H9 (cell line): ENCODE data around the gene SV2C. TPM values are rescaled to one million over a fixed set of nuclear protein-coding genes. Genes with fewer than 3 reads are reported as not detected.

Experiments used
- DNase-seq: peaks from one replicate; pipeline ENCODE4 v3.0.0-alpha.2; 2017
- H2AFZ ChIP-seq: one replicate; pipeline ENCODE4 v1.6.1; 2013; ENCODE audit warnings: mild to moderate bottlenecking, low read length, control low read depth, moderate library complexity
- H2AK5ac ChIP-seq: 2 replicates; pipeline ENCODE4 v1.6.1; 2013; ENCODE audit warnings: low read length, control low read depth, mixed read lengths; ENCODE audit not compliant: insufficient read length
- H2BK120ac ChIP-seq: one replicate; pipeline ENCODE4 v1.6.1; 2013; ENCODE audit warnings: low read depth, mild to moderate bottlenecking, low read length, control low read depth, inconsistent platforms; ENCODE audit not compliant: poor library complexity, severe bottlenecking
- H2BK12ac ChIP-seq: 2 replicates; pipeline ENCODE4 v1.6.1; 2013; ENCODE audit warnings: low read length, control low read depth, mixed read lengths, low read depth; ENCODE audit not compliant: insufficient read length
- H2BK15ac ChIP-seq: 2 replicates; pipeline ENCODE4 v1.6.1; 2013; ENCODE audit warnings: low read depth, low read length, control low read depth
- H2BK20ac ChIP-seq: one replicate; pipeline ENCODE4 v1.6.1; 2013; ENCODE audit warnings: low read depth, mild to moderate bottlenecking, low read length, control low read depth, inconsistent platforms; ENCODE audit not compliant: poor library complexity, severe bottlenecking
- H2BK5ac ChIP-seq: 2 replicates; pipeline ENCODE4 v1.6.1; 2013; ENCODE audit warnings: low read length, control low read depth, mixed read lengths; ENCODE audit not compliant: insufficient read length
- H3K14ac ChIP-seq: 2 replicates; pipeline ENCODE4 v1.6.1; 2013; ENCODE audit warnings: low read length, control low read depth; ENCODE audit not compliant: insufficient read depth
- H3K18ac ChIP-seq: 2 replicates; pipeline ENCODE4 v1.6.1; 2013; ENCODE audit warnings: low read depth, mild to moderate bottlenecking, mixed read lengths, low read length, control low read depth; ENCODE audit not compliant: insufficient read length
- H3K23ac ChIP-seq: 2 replicates; pipeline ENCODE4 v1.6.1; 2013; ENCODE audit warnings: low read length, control low read depth, mixed read lengths, low read depth; ENCODE audit not compliant: insufficient read length
- H3K23me2 ChIP-seq: 2 replicates; pipeline ENCODE4 v1.6.1; 2013; ENCODE audit warnings: low read depth, mild to moderate bottlenecking, mixed read lengths, low read length, control low read depth; ENCODE audit not compliant: insufficient read length, poor library complexity, severe bottlenecking
- H3K27ac ChIP-seq: 2 replicates; pipeline ENCODE4 v1.5.1; 2013; ENCODE audit warnings: low read length, control low read depth, mixed read lengths, low read depth; ENCODE audit not compliant: insufficient read length
- H3K27me3 ChIP-seq: 2 replicates; pipeline ENCODE4 v1.6.1; 2013; ENCODE audit warnings: low read length, control low read depth, inconsistent platforms; ENCODE audit not compliant: insufficient read depth
- H3K4ac ChIP-seq: 2 replicates; pipeline ENCODE4 v1.6.1; 2013; ENCODE audit warnings: low read depth, mild to moderate bottlenecking, control low read depth, inconsistent platforms, low read length, moderate library complexity
- H3K4me1 ChIP-seq: 2 replicates; pipeline ENCODE4 v1.6.1; 2013; ENCODE audit warnings: low read length, control low read depth, inconsistent platforms; ENCODE audit not compliant: insufficient read depth
- H3K4me2 ChIP-seq: 2 replicates; pipeline ENCODE4 v1.6.1; 2013; ENCODE audit warnings: low read length, control low read depth, mixed read lengths; ENCODE audit not compliant: insufficient read length, insufficient read depth
- H3K56ac ChIP-seq: 2 replicates; pipeline ENCODE4 v1.6.1; 2013; ENCODE audit warnings: low read depth, mild to moderate bottlenecking, mixed read lengths, low read length, control low read depth; ENCODE audit not compliant: insufficient read length
- H3K79me1 ChIP-seq: 2 replicates; pipeline ENCODE4 v1.6.1; 2013; ENCODE audit warnings: low read depth, mild to moderate bottlenecking, moderate library complexity, low read length, control low read depth, inconsistent platforms; ENCODE audit not compliant: insufficient read depth, poor library complexity, severe bottlenecking
- H3K79me2 ChIP-seq: 2 replicates; pipeline ENCODE4 v1.6.1; 2013; ENCODE audit warnings: low read length, control low read depth, inconsistent platforms; ENCODE audit not compliant: insufficient read depth
- H3K9ac ChIP-seq: 2 replicates; pipeline ENCODE4 v1.6.1; 2013; ENCODE audit warnings: low read length, control low read depth, mixed read lengths; ENCODE audit not compliant: insufficient read length; ENCODE audit errors: extremely low read depth
- H3K9me3 ChIP-seq: one replicate; pipeline ENCODE4 v1.6.1; 2013; ENCODE audit warnings: low read depth, low read length, inconsistent platforms; ENCODE audit not compliant: control insufficient read depth
- H3T11ph ChIP-seq: one replicate; pipeline ENCODE4 v1.6.1; 2013; ENCODE audit warnings: mild to moderate bottlenecking, low read length, control low read depth, inconsistent platforms
- H4K20me1 ChIP-seq: one replicate; pipeline ENCODE4 v1.6.1; 2013; ENCODE audit not compliant: control insufficient read depth, insufficient read length, insufficient read depth
- H4K5ac ChIP-seq: 2 replicates; pipeline ENCODE4 v1.6.1; 2013; ENCODE audit warnings: low read depth, mild to moderate bottlenecking, mixed read lengths, low read length, control low read depth; ENCODE audit not compliant: insufficient read length
- H4K8ac ChIP-seq: replicated peaks from 2 replicates; pipeline ENCODE4 v1.6.1; 2013; ENCODE audit warnings: low read length, control low read depth, mixed read lengths, low read depth; ENCODE audit not compliant: insufficient read length
- H4K91ac ChIP-seq: 2 replicates; pipeline ENCODE4 v1.6.1; 2013; ENCODE audit warnings: low read depth, mild to moderate bottlenecking, moderate library complexity, mixed read lengths, low read length, control low read depth; ENCODE audit not compliant: insufficient read length
- H3K27ac Mint-ChIP-seq, 3 experiments: 2 replicates in 2 of 3; 3 replicates in 1 of 3; pipeline ENCODE4 v1.8.0; 2020 to 2021; ENCODE audit warnings: mixed read lengths in 3 of 3, mild to moderate bottlenecking in 1 of 3, moderate library complexity in 1 of 3
- H3K27me3 Mint-ChIP-seq: 2 replicates; pipeline ENCODE4 v1.8.0; 2021; ENCODE audit warnings: low read depth, mild to moderate bottlenecking, moderate library complexity, mixed read lengths
- H3K36me3 Mint-ChIP-seq, 3 experiments: 2 replicates in 2 of 3; 3 replicates in 1 of 3; pipeline ENCODE4 v1.8.0; 2020 to 2021; ENCODE audit warnings: low read depth in 3 of 3, mixed read lengths in 3 of 3; ENCODE audit not compliant: insufficient read depth in 1 of 3
- H3K4me1 Mint-ChIP-seq, 2 experiments: 2 replicates each; pipeline ENCODE4 v1.8.0; 2020; ENCODE audit warnings: mixed read lengths in 2 of 2
- H3K4me3 Mint-ChIP-seq, 2 experiments: 2 replicates in 1 of 2; 3 replicates in 1 of 2; pipeline ENCODE4 v1.8.0; 2020 to 2021; ENCODE audit warnings: mild to moderate bottlenecking in 2 of 2, mixed read lengths in 2 of 2, moderate library complexity in 1 of 2
- H3K9me3 Mint-ChIP-seq, 2 experiments: 2 replicates in 1 of 2; 3 replicates in 1 of 2; pipeline ENCODE4 v1.8.0; 2020; ENCODE audit warnings: mild to moderate bottlenecking in 2 of 2, mixed read lengths in 2 of 2, moderate library complexity in 1 of 2
- WGBS: extraction: QIAGEN DNeasy Blood & Tissue Kit; methylation state at CpG from one replicate; pipeline ENCODE4 v1.1.7; 2013; ENCODE audit warnings: missing lambda C conversion rate, low lambda C conversion rate, mixed read lengths; ENCODE audit not compliant: insufficient read length; ENCODE audit errors: extremely low coverage; 5-methylcytosine and 5-hydroxymethylcytosine counted together
- total RNA-seq: library from RNA; stranded (reverse); gene quantifications from 2 replicates; pipeline ENCODE4 v1.2.1, GENCODE V29; 2021
- TF ChIP-seq, protein P1 (sequence below): fragments of 200-600 bp; sonication (generic); conservative IDR thresholded peaks from 3 replicates; pipeline ENCODE4 v1.8.0; 2021; ENCODE audit warnings: antibody characterized with exemption, mild to moderate bottlenecking

SV2C gene
- total RNA-seq, 1 experiment from 2014 or later, result 0.09 TPM

DNA sequence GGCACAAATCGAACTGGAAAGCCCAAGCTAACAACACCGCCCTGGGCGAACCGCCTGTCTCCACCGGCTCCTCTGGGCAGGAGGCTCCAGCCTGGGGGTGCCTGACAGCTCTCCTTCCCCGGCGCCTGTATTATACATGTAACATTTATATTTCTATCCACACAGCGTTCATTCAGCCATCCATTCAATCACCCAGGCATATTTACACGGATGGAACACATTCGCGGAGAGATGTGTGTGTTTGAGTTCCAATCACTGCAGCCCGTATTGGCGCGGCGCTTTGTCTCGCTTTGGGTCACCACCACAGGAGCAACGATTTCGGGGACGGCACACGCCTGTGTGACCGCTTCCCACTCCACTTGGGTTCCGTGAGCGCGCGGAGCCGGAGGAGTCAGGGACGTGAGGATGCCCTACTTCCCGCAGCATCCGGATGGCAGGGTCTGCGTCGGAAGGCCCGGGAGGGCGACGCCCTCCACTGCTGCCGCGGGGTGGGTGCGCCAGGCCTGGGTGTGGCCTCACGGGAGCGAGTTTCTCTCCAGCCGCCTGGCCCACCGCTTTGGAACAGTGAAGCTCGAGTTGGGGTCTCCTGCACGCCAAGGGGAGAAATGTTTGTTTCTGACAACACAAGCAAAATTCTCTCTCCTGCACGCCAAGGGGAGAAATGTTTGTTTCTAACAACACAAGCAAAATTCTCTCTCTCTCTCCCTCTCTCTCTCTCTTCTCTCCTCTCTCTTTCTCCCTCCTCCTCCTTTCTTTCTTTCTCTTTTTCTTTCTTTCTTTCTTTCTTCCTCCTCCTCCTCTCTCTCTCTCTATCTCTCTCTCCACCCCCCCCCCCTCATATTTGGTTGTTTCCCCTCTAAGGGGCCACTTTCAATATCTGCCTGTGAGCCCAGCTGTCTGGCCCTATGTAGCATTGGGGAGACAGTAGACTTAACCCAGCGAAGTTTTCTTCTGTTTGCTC lies 1.1 kb upstream of the SV2C start:
- no peak overlapping the region for H3K9ac ChIP-seq
- H2BK120ac ChIP-seq, result no peak overlapping the region
- Mint-ChIP-seq H3K27me3 (peaks cover 95% of the 10 kb centered on the region), H3K36me3 (no peaks in the 10 kb centered on the region), H3K4me3 (peak overlapping the region; percentile 71 to 91), H3K27ac (no peak overlapping the region; a peak in 1 of 7 replicates), H3K9me3 (no peaks in the 10 kb centered on the region), H3K4me1 (peaks cover 23 to 38% of the 10 kb centered on the region in 2 experiments)
- no peak overlapping the region for H3K23ac ChIP-seq
- peaks cover 50% of the 10 kb centered on the region for H3K27me3 ChIP-seq
- no peak overlapping the region for H2AFZ ChIP-seq
- H3K14ac ChIP-seq, result no peak overlapping the region
- H2BK5ac ChIP-seq, result no peak overlapping the region
- peaks cover 23% of the 10 kb centered on the region for H3K23me2 ChIP-seq
- WGBS, result no CpG with 5 or more reads among the region's 45 CpGs
- no peak overlapping the region for H2BK15ac ChIP-seq
- H2AK5ac ChIP-seq, result no peak overlapping the region
- H4K20me1 ChIP-seq, result no peaks in the 10 kb centered on the region
- H3T11ph ChIP-seq, result no peak overlapping the region
- no peaks in the 10 kb centered on the region for H3K9me3 ChIP-seq
- no peak overlapping the region for H3K27ac ChIP-seq
- H3K18ac ChIP-seq, result no peak overlapping the region
- H3K56ac ChIP-seq, result no peak overlapping the region
- H3K79me1 ChIP-seq, result no peaks in the 10 kb centered on the region
- peak; percentile 35 for DNase-seq
- no peak overlapping the region for H3K4ac ChIP-seq
- no peak overlapping the region for H2BK12ac ChIP-seq
- no peaks in the 10 kb centered on the region for H3K79me2 ChIP-seq
- no peaks in the 10 kb centered on the region for H3K4me1 ChIP-seq
- TF ChIP-seq, protein P1, sequence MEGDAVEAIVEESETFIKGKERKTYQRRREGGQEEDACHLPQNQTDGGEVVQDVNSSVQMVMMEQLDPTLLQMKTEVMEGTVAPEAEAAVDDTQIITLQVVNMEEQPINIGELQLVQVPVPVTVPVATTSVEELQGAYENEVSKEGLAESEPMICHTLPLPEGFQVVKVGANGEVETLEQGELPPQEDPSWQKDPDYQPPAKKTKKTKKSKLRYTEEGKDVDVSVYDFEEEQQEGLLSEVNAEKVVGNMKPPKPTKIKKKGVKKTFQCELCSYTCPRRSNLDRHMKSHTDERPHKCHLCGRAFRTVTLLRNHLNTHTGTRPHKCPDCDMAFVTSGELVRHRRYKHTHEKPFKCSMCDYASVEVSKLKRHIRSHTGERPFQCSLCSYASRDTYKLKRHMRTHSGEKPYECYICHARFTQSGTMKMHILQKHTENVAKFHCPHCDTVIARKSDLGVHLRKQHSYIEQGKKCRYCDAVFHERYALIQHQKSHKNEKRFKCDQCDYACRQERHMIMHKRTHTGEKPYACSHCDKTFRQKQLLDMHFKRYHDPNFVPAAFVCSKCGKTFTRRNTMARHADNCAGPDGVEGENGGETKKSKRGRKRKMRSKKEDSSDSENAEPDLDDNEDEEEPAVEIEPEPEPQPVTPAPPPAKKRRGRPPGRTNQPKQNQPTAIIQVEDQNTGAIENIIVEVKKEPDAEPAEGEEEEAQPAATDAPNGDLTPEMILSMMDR, result no peak
- H3K4me2 ChIP-seq, result peak overlapping the region; percentile 98
- no peak overlapping the region for H4K5ac ChIP-seq
- no peak overlapping the region for H4K8ac ChIP-seq
- H2BK20ac ChIP-seq, result no peak overlapping the region
- H4K91ac ChIP-seq, result no peak overlapping the region
